Panc1 (cell line): ENCODE data around the gene PAXIP1. TPM values are rescaled to one million over a fixed set of nuclear protein-coding genes. Genes with fewer than 3 reads are reported as not detected.

Experiments
- ATAC-seq: fragments of 200-7000 bp; cut with Tn5 transposase; 2 replicates; pipeline ENCODE4 v1.9.1; 2020; ENCODE audit warnings: mild to moderate bottlenecking, moderate library complexity
- BruUV-seq: library from RNA; stranded (reverse); fragments of 400-500 nt; replicated peaks from 2 replicates; lab custom pipeline; 2021; lab: Mats Ljungman, UMichigan
- CTCF ChIA-PET: fragments of 300-600 bp; sonication (Branson Sonifier 250); formaldehyde crosslinking; loops from one replicate; lab custom pipeline; 2022; ENCODE audit warnings: antibody characterized with exemption; lab: Charles Lee
- POLR2A ChIA-PET: fragments of 300-600 bp; sonication (Branson Sonifier 250); formaldehyde crosslinking; loops from one replicate; lab custom pipeline; 2022; ENCODE audit warnings: antibody characterized with exemption; lab: Charles Lee
- DNase-seq: peaks from one replicate; pipeline ENCODE4 v3.0.0-alpha.2; 2010; ENCODE audit warnings: low read depth, low spot score
- H3K27ac ChIP-seq: 2 replicates; pipeline ENCODE4 v1.5.1; 2011; ENCODE audit warnings: mild to moderate bottlenecking, low read length, inconsistent platforms
- H3K27me3 ChIP-seq: fragments of 200-500 bp; sonication (Bioruptor generic); 2 replicates; pipeline ENCODE4 v1.6.0; 2014; ENCODE audit warnings: low read length, inconsistent platforms; ENCODE audit not compliant: control insufficient read depth, insufficient read depth
- H3K36me3 ChIP-seq: fragments of 200-500 bp; sonication (Bioruptor generic); 2 replicates; pipeline ENCODE4 v1.5.1; 2014; ENCODE audit warnings: inconsistent platforms, mild to moderate bottlenecking, low read length, moderate library complexity; ENCODE audit not compliant: control insufficient read depth, insufficient read depth
- H3K4me1 ChIP-seq: 2 replicates; pipeline ENCODE4 v1.5.1; 2011; ENCODE audit warnings: inconsistent platforms, mild to moderate bottlenecking, low read length, moderate library complexity; ENCODE audit not compliant: control insufficient read depth, insufficient read depth
- H3K4me3 ChIP-seq, 2 experiments: 2 replicates each; pipeline ENCODE4 v1.5.1; 2011 to 2012; ENCODE audit warnings: low read depth in 2 of 2, low read length in 2 of 2, mild to moderate bottlenecking in 2 of 2, inconsistent platforms in 1 of 2, moderate library complexity in 1 of 2
- H3K9me3 ChIP-seq: fragments of 200-500 bp; sonication (Bioruptor generic); 2 replicates; pipeline ENCODE4 v1.5.1; 2014; ENCODE audit warnings: low read depth, mild to moderate bottlenecking, inconsistent platforms, low read length, moderate library complexity; ENCODE audit not compliant: control insufficient read depth, insufficient read depth
- POLR2AphosphoS5 ChIP-seq: IDR thresholded peaks from 2 replicates; pipeline ENCODE4 v1.6.1; 2012; ENCODE audit warnings: mild to moderate bottlenecking, low read depth, low read length, moderate library complexity
- SIN3A ChIP-seq: IDR thresholded peaks from 2 replicates; pipeline ENCODE4 v1.6.1; 2012; ENCODE audit warnings: low read depth, mild to moderate bottlenecking, low read length, moderate library complexity, borderline replicate concordance; ENCODE audit not compliant: insufficient read depth
- TCF7L2 ChIP-seq: IDR thresholded peaks from 2 replicates; pipeline ENCODE4 v1.6.1; 2011; ENCODE audit warnings: mild to moderate bottlenecking, low read depth, low read length, inconsistent platforms
- in situ Hi-C: cut with HindIII; loops from 2 replicates; pipeline ENCODE4 v1.10.0; 2016; ENCODE audit warnings: low sequenced_read_pairs, low pct_unique_long_range_greater_than_20kb
- intact Hi-C: fragments of 100-400 bp; cut with micrococcal nuclease; formaldehyde crosslinking; loops from one replicate; pipeline ENCODE4 v1.10.0; 2022; ENCODE audit not compliant: unreplicated experiment
- total RNA-seq: library from RNA; stranded (reverse); gene quantifications from one replicate; pipeline ENCODE4 v1.2.1, GENCODE V29; 2021; ENCODE audit not compliant: unreplicated experiment
- TF ChIP-seq, protein P1 (sequence below): fragments of 450-650 bp; IDR thresholded peaks from 2 replicates; pipeline ENCODE4 v1.5.1; 2017; ENCODE audit warnings: mild to moderate bottlenecking
- TF ChIP-seq, protein P2 (sequence below), 2 experiments: IDR thresholded peaks; 2 replicates each; pipeline ENCODE4 v1.6.1; 2011 to 2012; ENCODE audit warnings: low read depth in 2 of 2, control low read depth in 1 of 2, low read length in 1 of 2, mild to moderate bottlenecking in 1 of 2, moderate library complexity in 1 of 2; ENCODE audit not compliant: insufficient read depth in 1 of 2

PAXIP1 gene
- total RNA-seq, 1 experiment from 2014 or later = 27.3 TPM

GRCh38 chr7:155020996-155021395 lies 18.1 kb upstream of the PAXIP1 start:
- Histone ChIP-seq H3K9me3 (no peaks in the 10 kb centered on the region), H3K36me3 (no peaks in the 10 kb centered on the region), H3K4me3 (no peak overlapping the region), H3K27me3 (no peaks in the 10 kb centered on the region), H3K4me1 (no peaks in the 10 kb centered on the region), H3K27ac (no peak overlapping the region)
- DNase-seq (no peak), ATAC-seq (no peak)
- in situ Hi-C loops = no loop called here
- CTCF ChIA-PET = no interaction called here
- intact Hi-C loops = no loop called here
- POLR2A ChIA-PET = no interaction called here
- TF ChIP-seq POLR2AphosphoS5 = no peak
- no peak for TF ChIP-seq SIN3A
- no peak for TF ChIP-seq TCF7L2
- TF ChIP-seq, protein P1, sequence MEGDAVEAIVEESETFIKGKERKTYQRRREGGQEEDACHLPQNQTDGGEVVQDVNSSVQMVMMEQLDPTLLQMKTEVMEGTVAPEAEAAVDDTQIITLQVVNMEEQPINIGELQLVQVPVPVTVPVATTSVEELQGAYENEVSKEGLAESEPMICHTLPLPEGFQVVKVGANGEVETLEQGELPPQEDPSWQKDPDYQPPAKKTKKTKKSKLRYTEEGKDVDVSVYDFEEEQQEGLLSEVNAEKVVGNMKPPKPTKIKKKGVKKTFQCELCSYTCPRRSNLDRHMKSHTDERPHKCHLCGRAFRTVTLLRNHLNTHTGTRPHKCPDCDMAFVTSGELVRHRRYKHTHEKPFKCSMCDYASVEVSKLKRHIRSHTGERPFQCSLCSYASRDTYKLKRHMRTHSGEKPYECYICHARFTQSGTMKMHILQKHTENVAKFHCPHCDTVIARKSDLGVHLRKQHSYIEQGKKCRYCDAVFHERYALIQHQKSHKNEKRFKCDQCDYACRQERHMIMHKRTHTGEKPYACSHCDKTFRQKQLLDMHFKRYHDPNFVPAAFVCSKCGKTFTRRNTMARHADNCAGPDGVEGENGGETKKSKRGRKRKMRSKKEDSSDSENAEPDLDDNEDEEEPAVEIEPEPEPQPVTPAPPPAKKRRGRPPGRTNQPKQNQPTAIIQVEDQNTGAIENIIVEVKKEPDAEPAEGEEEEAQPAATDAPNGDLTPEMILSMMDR = no peak; the same call in 1 of the 2 replicates
- TF ChIP-seq, protein P2, sequence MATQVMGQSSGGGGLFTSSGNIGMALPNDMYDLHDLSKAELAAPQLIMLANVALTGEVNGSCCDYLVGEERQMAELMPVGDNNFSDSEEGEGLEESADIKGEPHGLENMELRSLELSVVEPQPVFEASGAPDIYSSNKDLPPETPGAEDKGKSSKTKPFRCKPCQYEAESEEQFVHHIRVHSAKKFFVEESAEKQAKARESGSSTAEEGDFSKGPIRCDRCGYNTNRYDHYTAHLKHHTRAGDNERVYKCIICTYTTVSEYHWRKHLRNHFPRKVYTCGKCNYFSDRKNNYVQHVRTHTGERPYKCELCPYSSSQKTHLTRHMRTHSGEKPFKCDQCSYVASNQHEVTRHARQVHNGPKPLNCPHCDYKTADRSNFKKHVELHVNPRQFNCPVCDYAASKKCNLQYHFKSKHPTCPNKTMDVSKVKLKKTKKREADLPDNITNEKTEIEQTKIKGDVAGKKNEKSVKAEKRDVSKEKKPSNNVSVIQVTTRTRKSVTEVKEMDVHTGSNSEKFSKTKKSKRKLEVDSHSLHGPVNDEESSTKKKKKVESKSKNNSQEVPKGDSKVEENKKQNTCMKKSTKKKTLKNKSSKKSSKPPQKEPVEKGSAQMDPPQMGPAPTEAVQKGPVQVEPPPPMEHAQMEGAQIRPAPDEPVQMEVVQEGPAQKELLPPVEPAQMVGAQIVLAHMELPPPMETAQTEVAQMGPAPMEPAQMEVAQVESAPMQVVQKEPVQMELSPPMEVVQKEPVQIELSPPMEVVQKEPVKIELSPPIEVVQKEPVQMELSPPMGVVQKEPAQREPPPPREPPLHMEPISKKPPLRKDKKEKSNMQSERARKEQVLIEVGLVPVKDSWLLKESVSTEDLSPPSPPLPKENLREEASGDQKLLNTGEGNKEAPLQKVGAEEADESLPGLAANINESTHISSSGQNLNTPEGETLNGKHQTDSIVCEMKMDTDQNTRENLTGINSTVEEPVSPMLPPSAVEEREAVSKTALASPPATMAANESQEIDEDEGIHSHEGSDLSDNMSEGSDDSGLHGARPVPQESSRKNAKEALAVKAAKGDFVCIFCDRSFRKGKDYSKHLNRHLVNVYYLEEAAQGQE (IDR thresholded peaks at IDR 0.05; ENCODE audit: insufficient read depth in 1 of 2, low read depth in 2 of 2, low read length in 1 of 2) = no peak
- no TSS peak for BruUV-seq

DNA sequence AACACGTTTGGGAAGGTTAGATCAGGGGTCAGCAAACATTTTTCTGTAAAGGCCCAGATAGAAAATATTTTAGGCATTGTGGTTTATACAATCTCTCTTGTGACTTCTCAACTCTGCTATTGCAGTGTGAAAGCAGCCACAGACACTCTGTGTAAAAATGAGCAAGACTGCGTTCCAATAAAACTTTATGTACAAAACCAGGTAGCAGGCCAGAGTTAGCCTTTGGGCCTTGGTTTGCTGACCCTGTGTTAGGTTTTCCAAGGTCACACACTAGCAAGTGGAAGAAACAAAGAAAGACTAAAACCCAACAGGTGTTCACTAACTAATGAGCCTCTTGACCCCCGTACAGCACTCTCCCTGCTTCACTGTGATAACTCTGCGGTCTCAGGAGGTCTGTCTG lies 14.9 kb upstream of the PAXIP1 start:
- POLR2A ChIA-PET = no interaction called here
- H3K27ac ChIP-seq = no peak overlapping the region
- TF ChIP-seq POLR2AphosphoS5 (no peak), SIN3A (no peak), TCF7L2 (no peak)
- TF ChIP-seq, protein P1 = no peak
- TF ChIP-seq, protein P2 (IDR thresholded peaks at IDR 0.05; ENCODE audit: insufficient read depth in 1 of 2, low read depth in 2 of 2, low read length in 1 of 2) = no peak
- ATAC-seq (no peak), DNase-seq (no peak)
- no peaks in the 10 kb centered on the region for H3K9me3 ChIP-seq
- no peaks in the 10 kb centered on the region for H3K36me3 ChIP-seq
- in situ Hi-C loops = no loop called here
- BruUV-seq = no TSS peak
- no peaks in the 10 kb centered on the region for H3K27me3 ChIP-seq
- no peaks in the 10 kb centered on the region for H3K4me1 ChIP-seq
- CTCF ChIA-PET = no interaction called here
- intact Hi-C loops = no loop called here
- no peak overlapping the region for H3K4me3 ChIP-seq
